ENCODE measurements around the gene EIF4G3.

Gene EIF4G3

DNA sequence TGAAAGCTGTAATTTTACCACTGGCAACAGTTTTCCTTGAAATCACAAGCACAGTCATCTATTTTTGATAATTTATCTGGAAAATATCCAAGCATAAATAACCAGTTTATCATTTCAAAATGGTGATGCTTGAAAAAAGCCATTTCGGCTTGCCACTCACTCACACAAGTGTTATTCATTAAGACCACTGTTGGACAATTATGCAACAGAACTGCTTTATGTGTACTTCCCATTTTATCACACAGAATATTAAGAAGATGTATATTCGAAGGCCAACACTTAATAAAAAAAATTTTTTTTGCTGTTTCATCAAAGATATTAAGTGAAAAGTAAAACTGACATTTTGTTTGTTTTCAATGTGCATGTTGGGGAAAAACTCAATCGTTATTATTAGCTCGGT, 62.3 kb downstream of the EIF4G3 start:
- TF ChIP-seq, protein P1, sequence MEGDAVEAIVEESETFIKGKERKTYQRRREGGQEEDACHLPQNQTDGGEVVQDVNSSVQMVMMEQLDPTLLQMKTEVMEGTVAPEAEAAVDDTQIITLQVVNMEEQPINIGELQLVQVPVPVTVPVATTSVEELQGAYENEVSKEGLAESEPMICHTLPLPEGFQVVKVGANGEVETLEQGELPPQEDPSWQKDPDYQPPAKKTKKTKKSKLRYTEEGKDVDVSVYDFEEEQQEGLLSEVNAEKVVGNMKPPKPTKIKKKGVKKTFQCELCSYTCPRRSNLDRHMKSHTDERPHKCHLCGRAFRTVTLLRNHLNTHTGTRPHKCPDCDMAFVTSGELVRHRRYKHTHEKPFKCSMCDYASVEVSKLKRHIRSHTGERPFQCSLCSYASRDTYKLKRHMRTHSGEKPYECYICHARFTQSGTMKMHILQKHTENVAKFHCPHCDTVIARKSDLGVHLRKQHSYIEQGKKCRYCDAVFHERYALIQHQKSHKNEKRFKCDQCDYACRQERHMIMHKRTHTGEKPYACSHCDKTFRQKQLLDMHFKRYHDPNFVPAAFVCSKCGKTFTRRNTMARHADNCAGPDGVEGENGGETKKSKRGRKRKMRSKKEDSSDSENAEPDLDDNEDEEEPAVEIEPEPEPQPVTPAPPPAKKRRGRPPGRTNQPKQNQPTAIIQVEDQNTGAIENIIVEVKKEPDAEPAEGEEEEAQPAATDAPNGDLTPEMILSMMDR (IDR thresholded peaks at IDR 0.05): no peak
- H3K79me2 ChIP-seq: no peaks in the 10 kb centered on the region
- no peaks in the 10 kb centered on the region for H3K36me3 ChIP-seq (ENCODE audit: control insufficient read depth, insufficient read depth, low read length)
- no peaks in the 10 kb centered on the region for H3K27me3 ChIP-seq (ENCODE audit: control insufficient read depth, insufficient read depth, low read length)
- H3K4me3 ChIP-seq (ENCODE audit: low read depth, low read length): no peak overlapping the region
- no peak overlapping the region for H3K4me2 ChIP-seq (ENCODE audit: low read length)
- no peaks in the 10 kb centered on the region for H3K4me1 ChIP-seq
- no peak overlapping the region for H3K27ac ChIP-seq
- H3K9ac ChIP-seq: no peak overlapping the region
- H3K9me3 ChIP-seq (ENCODE audit: control insufficient read depth, low read length): no peaks in the 10 kb centered on the region
- H2AFZ ChIP-seq: no peak overlapping the region

DNA sequence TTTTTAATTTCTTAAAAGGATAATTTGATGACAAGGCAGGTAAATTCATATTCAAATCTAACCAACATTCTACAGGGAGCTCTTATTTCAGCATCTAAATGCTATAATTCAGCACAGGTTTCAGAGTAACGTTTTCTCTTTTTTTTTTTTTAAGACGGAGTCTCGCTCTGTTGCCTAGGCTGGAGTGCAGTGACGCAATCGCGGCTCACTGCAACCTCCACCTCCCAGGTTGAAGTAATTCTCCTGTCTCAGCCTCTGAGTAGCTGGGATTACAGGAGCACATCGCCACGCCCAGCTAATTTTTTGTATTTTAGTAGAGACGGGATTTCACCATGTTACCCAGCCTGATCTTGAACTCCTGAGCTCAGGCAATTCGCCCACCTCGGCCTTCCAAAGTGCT, 66.5 kb downstream of the EIF4G3 start:
- H3K36me3 ChIP-seq (ENCODE audit: control insufficient read depth, insufficient read depth, low read length): no peaks in the 10 kb centered on the region
- H3K4me2 ChIP-seq (ENCODE audit: low read length): no peak overlapping the region
- H3K9ac ChIP-seq: no peak overlapping the region
- TF ChIP-seq, protein P1 (IDR thresholded peaks at IDR 0.05): no peak
- no peak overlapping the region for H2AFZ ChIP-seq
- H3K27ac ChIP-seq: no peak overlapping the region
- H3K9me3 ChIP-seq (ENCODE audit: control insufficient read depth, low read length): no peaks in the 10 kb centered on the region
- peaks cover 2% of the 10 kb centered on the region for H3K79me2 ChIP-seq
- no peaks in the 10 kb centered on the region for H3K4me1 ChIP-seq
- no peaks in the 10 kb centered on the region for H3K27me3 ChIP-seq (ENCODE audit: control insufficient read depth, insufficient read depth, low read length)
- no peak overlapping the region for H3K4me3 ChIP-seq (ENCODE audit: low read depth, low read length)

DNA sequence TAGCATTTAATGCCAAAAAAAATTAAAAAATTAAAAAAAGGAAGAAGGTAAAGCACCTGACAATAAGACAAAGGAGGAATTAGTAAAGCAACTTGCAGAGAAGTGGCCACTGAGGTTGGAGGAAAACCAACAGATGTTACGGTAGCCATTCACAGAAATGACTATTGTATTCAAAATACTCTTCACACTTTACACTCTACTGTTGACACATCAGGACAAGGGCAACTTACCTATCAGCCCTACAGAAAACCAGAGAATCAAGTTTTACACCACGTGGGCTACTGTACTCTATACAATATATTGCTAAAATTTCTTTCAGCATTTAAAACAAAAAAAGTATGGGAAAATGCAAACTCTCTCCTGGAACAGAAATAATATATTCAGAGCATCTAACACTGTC, 70.0 kb downstream of the EIF4G3 start:
- Histone ChIP-seq H3K4me3 (ENCODE audit: low read depth, low read length) (no peak overlapping the region), H3K9me3 (ENCODE audit: control insufficient read depth, low read length) (no peaks in the 10 kb centered on the region), H2AFZ (no peak overlapping the region), H3K27me3 (ENCODE audit: control insufficient read depth, insufficient read depth, low read length) (no peaks in the 10 kb centered on the region), H3K36me3 (ENCODE audit: control insufficient read depth, insufficient read depth, low read length) (no peaks in the 10 kb centered on the region), H3K79me2 (peaks cover 2% of the 10 kb centered on the region), H3K27ac (no peak overlapping the region), H3K9ac (no peak overlapping the region), H3K4me2 (ENCODE audit: low read length) (no peak overlapping the region), H3K4me1 (no peaks in the 10 kb centered on the region)
- TF ChIP-seq, protein P1 (IDR thresholded peaks at IDR 0.05): no peak

DNA sequence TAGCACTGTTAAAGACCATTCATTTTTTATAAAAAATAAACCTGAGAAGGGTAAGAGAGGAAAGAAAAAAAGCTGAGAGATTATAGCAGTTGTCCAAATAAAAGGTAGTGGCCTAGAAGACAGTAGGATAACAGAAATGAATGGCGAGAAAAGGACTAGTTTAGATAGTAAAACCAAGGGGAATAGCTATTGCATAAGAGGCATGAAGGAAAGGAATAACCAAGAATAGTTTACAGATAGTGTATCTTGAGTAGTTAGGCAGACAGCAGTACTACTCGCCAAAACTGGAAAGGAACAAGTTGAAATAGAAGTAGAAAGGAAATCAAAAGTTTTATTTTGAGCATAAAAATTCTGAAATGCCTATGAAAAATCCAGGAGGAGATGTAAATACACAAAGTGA, 70.5 kb downstream of the EIF4G3 start:
- Histone ChIP-seq H3K4me1 (no peaks in the 10 kb centered on the region), H2AFZ (no peak overlapping the region), H3K4me2 (ENCODE audit: low read length) (no peak overlapping the region), H3K27me3 (ENCODE audit: control insufficient read depth, insufficient read depth, low read length) (no peaks in the 10 kb centered on the region), H3K9ac (no peak overlapping the region), H3K9me3 (ENCODE audit: control insufficient read depth, low read length) (no peaks in the 10 kb centered on the region), H3K4me3 (ENCODE audit: low read depth, low read length) (no peak overlapping the region), H3K79me2 (peaks cover 2% of the 10 kb centered on the region), H3K27ac (no peak overlapping the region), H3K36me3 (ENCODE audit: control insufficient read depth, insufficient read depth, low read length) (no peaks in the 10 kb centered on the region)
- TF ChIP-seq, protein P1 (IDR thresholded peaks at IDR 0.05): no peak

DNA sequence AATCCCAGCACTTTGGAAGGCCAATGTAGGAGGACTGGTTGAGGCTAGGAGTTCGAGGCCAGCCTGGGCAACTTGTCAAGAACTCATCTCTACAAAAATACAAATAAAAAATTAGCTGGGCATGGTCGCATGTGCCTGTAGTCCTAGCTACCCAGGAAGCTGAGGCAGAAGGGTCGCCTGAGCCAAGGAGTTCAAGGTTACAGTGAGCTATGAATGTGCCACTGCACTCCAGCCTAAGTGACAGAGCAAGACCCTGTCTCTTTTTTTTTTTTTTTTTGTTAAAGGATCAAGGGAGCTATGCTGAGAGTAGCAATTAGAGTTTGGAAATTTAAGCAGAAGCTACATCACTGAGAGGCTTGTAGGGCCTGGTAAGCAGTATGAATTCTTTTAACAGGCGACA, 70.9 kb downstream of the EIF4G3 start:
- Histone ChIP-seq H3K27ac (no peak overlapping the region), H3K36me3 (ENCODE audit: control insufficient read depth, insufficient read depth, low read length) (no peaks in the 10 kb centered on the region), H2AFZ (no peak overlapping the region), H3K27me3 (ENCODE audit: control insufficient read depth, insufficient read depth, low read length) (no peaks in the 10 kb centered on the region), H3K4me3 (ENCODE audit: low read depth, low read length) (no peak overlapping the region), H3K9me3 (ENCODE audit: control insufficient read depth, low read length) (no peaks in the 10 kb centered on the region), H3K4me2 (ENCODE audit: low read length) (no peak overlapping the region), H3K9ac (no peak overlapping the region), H3K4me1 (peaks cover 3% of the 10 kb centered on the region), H3K79me2 (peaks cover 2% of the 10 kb centered on the region)
- TF ChIP-seq, protein P1 (IDR thresholded peaks at IDR 0.05): no peak
